ENCODE measurements around the gene CHCHD10. TPM values are rescaled to one million over a fixed set of nuclear protein-coding genes. Genes with fewer than 3 reads are reported as not detected.
A peak's percentile ranks its signal among the peaks of the same experiment; 100 is the strongest.

The CHCHD10 gene
- total RNA-seq, 2 experiments from 2014 or later = 197 to 212 TPM

GRCh38 chr22:23784215-23784732, 16.5 kb upstream of the CHCHD10 start:
- H3K4me3 Mint-ChIP-seq = no peak overlapping the region
- CTCF ChIA-PET = no interaction called here

GRCh38 chr22:23783265-23784150, 15.7 kb upstream of the CHCHD10 start:
- no peaks in the 10 kb centered on the region for H3K9me3 Mint-ChIP-seq
- DNase-seq (no peak), ATAC-seq (no peak)
- intact Hi-C loops (cut with micrococcal nuclease) = no loop called here
- H3K27me3 Mint-ChIP-seq = no peaks in the 10 kb centered on the region
- H3K4me3 Mint-ChIP-seq = no peak overlapping the region
- H3K36me3 Mint-ChIP-seq (ENCODE audit: low read depth) = no peaks in the 10 kb centered on the region
- peak overlapping the region; percentile 4 for H3K27ac Mint-ChIP-seq
- CTCF ChIA-PET = no interaction called here
- peaks cover 20% of the 10 kb centered on the region for H3K4me1 Mint-ChIP-seq (ENCODE audit: low read depth)
- TF ChIP-seq CTCF (IDR thresholded peaks at IDR 0.05) = no peak
- POLR2A ChIA-PET = interaction anchor here (0.6 to 0.9 kb wide), 3 partner anchors 16 to 188 kb away, joined by 3 to 4 read pairs (median 3); no protein-coding TSS in a partner anchor

More at GRCh38 chr22:23784215-23784732, 16.5 kb upstream of the CHCHD10 start:
- DNase-seq (peak; percentile 40), ATAC-seq (no peak)
- peaks cover 2% of the 10 kb centered on the region for H3K36me3 Mint-ChIP-seq (ENCODE audit: low read depth)
- no peaks in the 10 kb centered on the region for H3K9me3 Mint-ChIP-seq
- intact Hi-C loops (cut with micrococcal nuclease) = no loop called here
- POLR2A ChIA-PET = interaction anchor here (0.6 to 0.9 kb wide), 3 partner anchors 17 to 188 kb away, joined by 3 to 4 read pairs (median 3); no protein-coding TSS in a partner anchor
- no peaks in the 10 kb centered on the region for H3K27me3 Mint-ChIP-seq
- peak overlapping the region; percentile 10 for H3K27ac Mint-ChIP-seq
- peaks cover 23% of the 10 kb centered on the region for H3K4me1 Mint-ChIP-seq (ENCODE audit: low read depth)
- no peak for TF ChIP-seq CTCF (IDR thresholded peaks at IDR 0.05)

GRCh38 chr22:23782703-23783102, 14.9 kb upstream of the CHCHD10 start:
- no peak overlapping the region for H3K27ac Mint-ChIP-seq
- intact Hi-C loops (cut with micrococcal nuclease) = no loop called here
- no peak overlapping the region for H3K4me3 Mint-ChIP-seq
- ChIA-PET CTCF (no interaction called here), POLR2A (interaction anchor here (0.7 kb wide), 1 partner anchor 104 kb away, joined by 3 read pairs; no protein-coding TSS in a partner anchor)
- no peak for TF ChIP-seq CTCF (IDR thresholded peaks at IDR 0.05)
- no peaks in the 10 kb centered on the region for H3K9me3 Mint-ChIP-seq
- no peaks in the 10 kb centered on the region for H3K27me3 Mint-ChIP-seq
- no peak for ATAC-seq
- no peaks in the 10 kb centered on the region for H3K36me3 Mint-ChIP-seq (ENCODE audit: low read depth)
- H3K4me1 Mint-ChIP-seq (ENCODE audit: low read depth) = peaks cover 16% of the 10 kb centered on the region
- DNase-seq = no peak

GRCh38 chr22:23782252-23782651, 14.5 kb upstream of the CHCHD10 start:
- Mint-ChIP-seq H3K27ac (no peak overlapping the region), H3K4me1 (ENCODE audit: low read depth) (peaks cover 13% of the 10 kb centered on the region), H3K27me3 (no peaks in the 10 kb centered on the region), H3K9me3 (no peaks in the 10 kb centered on the region), H3K4me3 (no peak overlapping the region), H3K36me3 (ENCODE audit: low read depth) (no peaks in the 10 kb centered on the region)
- no peak for DNase-seq
- no peak for TF ChIP-seq CTCF (IDR thresholded peaks at IDR 0.05)
- ChIA-PET CTCF (no interaction called here), POLR2A (interaction anchor here (0.7 kb wide), 1 partner anchor 104 kb away, joined by 3 read pairs; no protein-coding TSS in a partner anchor)
- intact Hi-C loops (cut with micrococcal nuclease) = no loop called here
- ATAC-seq = no peak
